Activated T-helper 1 cell treated with anti-CD3 and anti-CD28 coated beads, Interleukin-2, amount 50 U/mL, for 16 hours (primary cell): ENCODE data around the gene KIAA1755.
"Not testable (repeated sequence)": the region's sequence is repeated elsewhere in the genome, so short reads cannot be mapped to it uniquely, and the experiment has no call there.

Source experiments
- DNase-seq, 2 donors: peaks; one replicate each; pipeline ENCODE4 v3.0.0-alpha.2; 2020; ENCODE audit warnings: low read depth in 1 of 2, low spot score in 1 of 2

KIAA1755 gene

DNA sequence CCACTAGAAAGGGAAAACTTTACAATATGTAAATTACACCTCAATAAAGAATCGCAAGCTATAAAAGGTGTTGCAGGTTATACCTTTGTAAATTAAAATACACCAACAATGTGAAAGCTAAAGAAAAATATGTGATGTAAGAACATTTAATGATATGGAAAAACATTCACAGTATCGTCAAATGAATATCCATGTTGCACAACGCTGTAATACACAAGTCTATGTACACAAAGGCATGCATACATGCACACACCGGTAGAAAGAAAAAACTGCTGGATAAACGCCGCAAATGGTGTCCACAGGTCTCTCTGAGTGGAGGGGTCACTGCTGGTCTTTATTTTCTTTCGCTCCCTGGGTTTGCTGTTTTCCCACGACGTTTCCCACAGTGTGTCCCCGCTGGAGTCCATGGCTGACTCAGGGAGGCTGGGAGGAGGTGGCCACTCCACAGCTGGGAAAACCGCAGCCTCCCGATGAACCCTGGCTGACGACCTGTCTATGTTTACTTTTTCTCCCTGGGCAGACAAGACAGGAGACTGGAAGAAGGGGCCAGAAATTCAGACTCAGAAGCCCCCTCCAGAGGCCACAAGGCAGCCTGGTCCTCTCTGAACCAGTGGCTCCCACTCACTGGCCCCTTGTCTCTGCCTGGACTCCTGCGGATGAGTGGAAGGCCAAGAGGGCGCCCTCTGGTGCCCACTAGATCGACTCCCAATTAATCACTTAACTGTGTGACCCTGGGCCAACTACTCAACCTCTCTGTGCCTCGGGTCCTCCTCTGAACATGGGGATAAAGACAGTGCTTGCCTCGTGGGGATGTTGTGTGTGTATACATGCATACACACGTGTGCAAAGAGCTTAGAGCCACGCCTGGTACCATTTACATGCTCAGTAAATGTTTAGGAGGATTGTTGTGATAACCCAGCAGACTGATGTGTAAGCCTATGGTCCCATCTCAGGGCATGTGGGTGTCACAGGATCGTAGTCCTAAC is 30.6 kb upstream of the KIAA1755 start:
- no peak for DNase-seq

DNA sequence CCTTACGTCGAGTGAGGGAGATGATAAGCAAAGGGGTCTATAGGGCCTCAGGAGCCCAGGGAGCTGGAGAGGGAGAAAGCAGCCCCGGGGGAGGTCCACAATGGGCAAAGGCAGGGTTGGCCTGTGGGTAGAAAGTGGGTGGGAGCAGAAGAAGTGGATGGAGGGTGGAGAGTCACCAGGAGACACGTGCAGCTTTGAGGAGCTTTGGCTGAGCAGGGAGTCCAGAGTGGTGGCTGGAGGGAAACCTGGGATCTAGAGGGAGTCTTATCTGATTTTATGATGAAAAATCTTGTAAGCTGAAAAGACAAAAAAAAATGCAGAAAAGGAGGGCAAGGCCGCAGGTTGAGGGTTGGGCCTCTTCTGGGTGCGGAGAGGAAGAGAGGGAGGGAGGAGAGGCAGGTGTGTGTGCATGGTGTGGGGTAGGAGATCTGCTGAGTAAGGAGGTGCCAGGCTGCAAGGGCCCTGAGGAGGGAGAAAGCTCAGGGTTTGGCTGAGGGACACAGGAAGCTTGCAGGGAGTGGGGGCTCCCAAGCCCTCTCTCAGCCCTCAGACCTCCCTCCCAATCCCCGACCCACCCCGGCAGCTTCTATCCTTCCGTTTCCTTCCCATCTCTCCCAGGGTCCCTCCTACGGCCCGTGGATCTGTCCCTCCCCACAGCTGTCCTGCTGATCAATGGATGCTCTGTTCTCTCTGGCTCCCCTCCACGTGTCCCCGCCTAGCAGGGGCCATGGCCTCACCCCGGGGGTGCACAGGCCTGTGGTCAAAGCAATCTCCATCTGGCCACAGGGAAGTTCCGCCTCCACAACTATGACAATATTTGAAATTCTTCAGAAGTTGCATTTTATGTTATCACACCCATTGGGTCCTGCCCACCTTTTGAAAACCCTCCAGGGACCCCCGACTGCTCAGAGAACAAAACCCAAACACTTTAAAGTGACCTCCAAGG is 26.3 kb upstream of the KIAA1755 start:
- DNase-seq, result no peak

DNA sequence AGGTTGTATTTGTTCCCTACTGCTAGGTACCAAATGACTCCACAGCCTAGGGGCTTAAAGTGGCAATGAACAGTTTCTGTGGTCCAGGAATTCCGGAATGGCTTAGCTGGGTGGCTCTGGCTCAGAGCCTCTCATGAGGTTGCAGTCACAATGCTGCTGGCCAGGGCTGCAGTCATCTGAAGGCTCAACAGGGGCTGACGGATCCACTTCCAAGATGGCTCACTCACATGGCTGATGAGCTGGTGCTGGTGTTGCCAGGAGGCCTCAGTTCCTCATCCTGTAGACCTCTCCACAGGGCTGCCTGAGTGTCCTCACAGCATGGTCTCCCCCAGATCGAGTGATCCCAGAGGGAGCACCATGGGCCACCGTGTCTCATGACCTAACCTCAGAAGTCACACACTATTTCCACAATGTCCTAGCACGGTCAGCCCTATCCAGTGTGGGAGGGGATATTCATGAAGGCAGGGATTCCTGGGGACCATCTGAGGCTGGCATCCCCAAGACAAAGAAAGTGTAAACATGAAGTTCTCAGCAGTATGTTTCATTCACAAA is 24.4 kb upstream of the KIAA1755 start:
- DNase-seq, result no peak

DNA sequence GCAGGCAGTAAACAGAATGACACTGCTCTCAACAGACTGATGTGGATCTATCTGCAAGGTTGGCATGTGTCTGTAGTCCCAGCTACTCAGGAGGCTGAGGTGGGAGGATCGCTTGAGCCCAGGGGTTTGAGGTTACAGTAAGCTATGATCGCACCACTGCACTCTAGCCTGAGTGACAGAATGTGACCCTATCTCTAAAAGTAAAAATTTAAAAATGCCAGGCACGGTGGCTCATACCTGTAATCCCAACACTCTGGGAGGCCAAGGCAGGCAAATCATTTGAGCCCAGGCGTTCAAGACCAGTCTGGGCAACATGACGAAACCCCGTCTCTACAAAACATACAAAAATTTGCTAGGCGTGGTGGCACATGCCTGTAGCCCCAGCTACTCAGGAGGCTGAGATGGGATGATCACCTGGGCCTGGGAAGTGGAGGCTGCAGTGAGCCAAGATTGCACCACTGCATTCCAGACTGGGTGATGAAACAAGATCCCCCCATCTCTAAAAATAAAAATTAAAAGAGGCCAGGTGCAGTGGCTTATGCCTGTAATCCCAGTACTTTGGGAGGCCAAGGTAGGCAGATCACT is 23.6 kb upstream of the KIAA1755 start:
- not testable (repeated sequence) for DNase-seq

DNA sequence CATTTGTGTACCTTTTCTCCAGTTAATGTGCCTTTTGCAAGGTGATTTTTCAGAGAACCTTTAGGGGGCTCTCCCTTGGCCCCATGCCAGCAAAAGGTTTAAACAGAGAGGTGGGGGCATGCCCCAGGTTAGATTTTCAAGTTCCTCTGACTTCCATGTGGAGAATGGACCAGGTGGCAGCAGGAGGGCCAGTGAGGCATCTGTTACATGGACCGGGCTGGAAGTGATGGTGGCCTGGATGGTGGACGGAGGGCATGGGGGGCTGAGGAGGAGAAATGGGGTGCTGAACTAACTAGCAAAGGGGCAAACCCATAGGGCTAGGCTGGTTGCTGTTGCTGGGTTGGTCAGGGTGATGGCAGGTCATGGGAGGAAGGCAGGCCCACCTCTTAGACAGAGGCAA is 22.7 kb upstream of the KIAA1755 start:
- no peak for DNase-seq

DNA sequence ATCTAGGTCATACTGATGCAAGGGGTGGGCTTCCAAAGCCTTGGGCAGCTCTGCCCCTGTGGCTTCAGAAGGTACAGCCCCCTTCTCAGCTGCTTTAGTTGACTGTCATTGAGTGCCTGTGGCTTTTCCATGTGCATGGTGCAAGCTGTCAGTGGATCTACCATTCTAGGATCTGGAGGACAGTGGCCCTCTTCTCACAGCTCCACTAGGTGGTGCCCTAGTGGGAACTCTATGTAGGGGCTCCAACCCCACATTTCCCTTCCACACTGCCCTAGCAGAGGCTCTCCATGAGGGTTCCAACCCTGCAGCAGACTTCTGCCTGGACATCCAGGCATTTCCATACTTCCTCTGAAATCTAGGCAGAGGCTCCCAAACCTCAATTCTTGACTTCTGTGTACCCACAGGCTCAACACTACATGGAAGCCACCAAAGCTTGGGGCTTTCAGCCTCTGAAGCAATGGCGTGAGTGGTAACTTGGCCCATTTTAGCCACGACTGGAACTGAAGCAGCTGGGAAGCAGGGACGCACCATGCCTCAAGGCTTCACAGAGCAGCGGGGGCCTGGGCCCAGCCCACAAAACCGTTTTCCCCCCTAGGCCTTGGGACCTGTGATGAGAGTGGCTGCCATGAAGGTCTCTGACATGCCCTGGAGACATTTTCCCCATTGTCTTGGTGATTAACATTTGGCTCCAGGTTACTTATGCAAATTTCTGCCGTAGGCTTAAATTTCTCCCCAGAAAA is 20.8 kb upstream of the KIAA1755 start:
- not testable (repeated sequence) for DNase-seq

DNA sequence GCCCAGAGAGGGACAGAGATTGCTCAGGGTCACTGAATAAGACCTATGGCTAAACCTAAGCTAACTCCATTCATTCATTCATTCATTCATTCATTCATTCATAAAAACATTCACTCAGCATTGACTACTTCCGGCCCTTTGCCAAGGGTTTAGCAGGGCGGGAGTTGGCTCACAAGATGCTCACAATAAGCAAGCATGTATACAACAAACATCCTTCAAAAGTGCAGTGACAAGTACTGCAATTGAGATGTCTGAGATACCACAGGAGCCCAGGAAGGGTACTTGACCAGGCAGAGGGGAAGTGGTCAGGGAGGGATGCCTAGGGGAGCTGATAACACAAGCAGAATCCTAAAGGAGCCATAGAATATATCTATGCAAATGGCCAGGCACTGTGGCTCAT is 18.2 kb upstream of the KIAA1755 start:
- no peak for DNase-seq

DNA sequence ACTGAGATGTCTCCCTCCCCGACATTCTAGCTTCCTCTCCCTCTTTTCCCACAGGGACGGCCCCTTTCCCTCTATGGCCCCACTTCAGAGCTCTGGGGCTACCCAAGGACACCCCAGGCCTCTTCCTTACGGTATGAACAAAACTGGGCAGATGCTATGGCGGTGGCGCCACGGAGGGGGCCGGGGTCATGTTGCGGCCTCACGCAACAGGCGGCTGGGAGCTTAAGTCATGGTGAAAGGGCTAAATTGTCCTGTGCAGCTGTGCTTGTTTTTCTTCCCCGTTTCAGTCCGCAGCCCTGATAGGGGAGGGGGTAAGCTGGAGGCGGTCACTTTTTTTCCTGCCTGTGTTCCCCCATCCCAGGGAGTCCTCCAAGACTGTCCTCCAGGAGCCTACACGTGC is 17.6 kb upstream of the KIAA1755 start:
- DNase-seq, result no peak

DNA sequence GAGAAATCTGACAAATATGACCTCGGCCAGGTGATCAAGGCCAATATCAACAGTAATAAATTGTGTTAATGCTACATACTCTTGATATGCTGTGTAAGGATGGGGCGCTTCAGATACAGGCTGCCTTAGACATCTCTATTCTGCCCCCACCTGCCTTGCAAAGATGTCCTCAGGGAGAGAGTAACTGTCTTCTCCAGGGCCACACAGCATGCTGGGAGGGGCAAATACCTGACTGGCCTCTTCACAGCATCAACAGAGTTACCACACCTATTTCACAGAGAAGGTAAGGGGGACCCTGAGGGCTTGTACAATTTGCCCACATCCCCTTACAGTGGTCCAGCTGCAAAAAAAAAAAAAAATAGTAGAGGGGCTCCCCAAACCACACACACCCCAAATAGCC is 17.2 kb upstream of the KIAA1755 start:
- no peak for DNase-seq

DNA sequence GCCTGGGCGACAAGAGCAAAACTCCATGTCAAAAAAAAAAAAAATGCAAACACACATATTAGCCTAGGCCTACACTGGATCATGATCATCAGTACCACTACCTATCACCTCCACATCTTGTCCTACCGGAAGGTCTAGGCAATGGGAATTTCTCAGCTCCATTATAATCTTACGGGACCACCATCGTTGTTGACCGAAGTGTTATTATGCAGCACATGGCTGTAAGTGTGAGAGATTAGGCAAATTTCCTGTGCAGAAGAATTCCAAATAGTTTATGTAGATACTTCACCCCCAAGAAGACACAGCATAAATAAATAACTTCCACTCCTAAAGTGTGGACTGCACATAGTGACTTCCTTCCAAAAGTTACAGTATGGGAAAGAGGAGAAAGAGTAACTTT is 16.8 kb upstream of the KIAA1755 start:
- DNase-seq, result no peak

DNA sequence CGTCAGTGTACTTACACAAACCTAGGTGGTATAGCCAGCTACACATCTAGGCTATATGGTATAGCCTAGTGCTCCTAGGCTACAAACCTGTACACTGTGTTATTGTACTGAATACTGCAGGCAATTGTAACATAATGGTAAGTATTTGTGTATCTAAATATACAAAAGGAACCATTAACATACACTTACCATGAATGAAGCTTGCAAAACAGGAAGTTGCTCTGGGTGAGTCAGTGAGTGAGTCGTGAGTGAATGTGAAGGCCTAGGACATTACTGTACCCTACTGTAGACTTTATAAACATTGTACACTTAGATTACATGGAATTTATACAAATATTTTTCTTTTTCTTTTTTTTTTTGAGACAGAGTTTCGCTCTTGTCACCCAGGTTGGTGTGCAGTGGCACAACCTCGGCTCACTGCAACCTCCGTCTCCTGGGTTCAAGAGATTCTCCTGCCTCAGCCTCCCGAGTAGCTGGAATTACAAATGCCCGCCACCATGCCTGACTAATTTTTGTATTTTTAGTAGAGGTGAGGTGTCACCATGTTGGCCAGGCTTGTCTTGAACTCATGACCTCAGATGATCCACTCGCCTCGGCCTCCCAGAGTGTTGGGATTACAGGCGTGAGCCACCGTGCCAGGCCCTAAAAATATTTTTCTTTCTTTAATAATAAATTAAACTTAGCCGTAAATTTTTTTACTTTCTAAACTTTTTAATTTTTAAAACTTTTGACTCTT is 15.4 kb upstream of the KIAA1755 start:
- DNase-seq, result no peak

DNA sequence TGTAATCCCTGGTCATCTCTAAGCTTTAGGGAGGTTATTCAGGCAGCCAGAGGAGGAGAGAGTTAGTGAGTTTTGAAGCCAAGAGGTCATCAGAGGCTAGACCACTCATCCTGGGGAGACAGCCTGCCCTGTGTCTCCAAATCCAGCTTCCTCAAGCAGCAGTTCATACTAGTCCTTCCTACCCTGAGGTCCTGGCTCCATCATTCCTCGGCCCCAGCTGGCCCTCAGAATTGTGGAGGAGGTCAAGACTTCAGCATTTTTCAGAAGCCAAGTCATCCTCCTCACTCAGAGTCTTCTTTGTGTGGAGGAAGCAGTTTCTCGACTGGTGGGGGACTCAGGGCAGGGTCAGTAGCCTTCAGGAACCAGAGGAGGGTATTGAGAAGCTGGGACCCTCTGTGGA is 12.4 kb upstream of the KIAA1755 start:
- no peak for DNase-seq

DNA sequence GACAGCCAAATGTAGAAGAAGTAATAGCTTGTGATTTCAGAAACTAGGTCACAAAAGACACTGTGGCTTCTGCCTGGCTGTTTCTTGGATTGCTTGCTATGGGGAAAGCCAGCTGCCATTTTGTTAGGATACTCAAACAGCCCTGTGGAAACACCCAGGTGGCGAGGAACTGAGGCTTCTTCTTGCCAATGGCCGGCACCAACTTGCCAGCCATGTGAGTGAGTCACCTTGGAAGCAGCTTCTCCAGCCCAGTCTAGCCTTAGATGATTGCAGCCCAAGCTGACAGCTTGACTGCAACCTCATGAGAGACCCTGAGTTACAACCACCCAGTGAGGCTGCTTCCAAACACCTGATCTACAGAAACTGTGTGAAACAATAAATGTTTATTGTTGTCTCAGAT is 11.9 kb upstream of the KIAA1755 start:
- DNase-seq, result no peak

DNA sequence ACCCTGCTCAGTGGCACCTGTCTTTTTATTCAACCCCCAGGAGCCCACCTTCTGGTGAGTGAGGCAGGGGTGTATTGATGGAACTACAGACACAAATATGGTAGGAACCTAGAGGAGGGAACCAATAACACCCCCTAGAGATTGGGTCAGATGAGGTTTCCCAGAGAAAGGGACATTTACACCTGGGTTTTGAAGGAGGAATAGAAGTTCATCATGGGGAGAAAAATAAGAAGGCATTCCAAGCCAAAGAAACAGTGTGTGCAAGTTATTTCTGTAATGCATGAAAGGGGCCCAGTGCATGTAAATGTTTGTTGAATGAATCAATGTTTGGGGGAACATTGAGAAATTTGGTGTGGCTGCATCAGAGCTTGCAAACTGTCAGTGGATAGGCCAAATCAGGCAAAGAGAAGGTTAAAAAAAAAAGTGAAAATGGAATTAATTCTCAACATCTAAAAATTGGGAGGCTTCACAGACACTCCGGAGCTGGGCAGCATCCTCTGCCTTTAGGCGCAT is 11.1 kb upstream of the KIAA1755 start:
- DNase-seq, result no peak

DNA sequence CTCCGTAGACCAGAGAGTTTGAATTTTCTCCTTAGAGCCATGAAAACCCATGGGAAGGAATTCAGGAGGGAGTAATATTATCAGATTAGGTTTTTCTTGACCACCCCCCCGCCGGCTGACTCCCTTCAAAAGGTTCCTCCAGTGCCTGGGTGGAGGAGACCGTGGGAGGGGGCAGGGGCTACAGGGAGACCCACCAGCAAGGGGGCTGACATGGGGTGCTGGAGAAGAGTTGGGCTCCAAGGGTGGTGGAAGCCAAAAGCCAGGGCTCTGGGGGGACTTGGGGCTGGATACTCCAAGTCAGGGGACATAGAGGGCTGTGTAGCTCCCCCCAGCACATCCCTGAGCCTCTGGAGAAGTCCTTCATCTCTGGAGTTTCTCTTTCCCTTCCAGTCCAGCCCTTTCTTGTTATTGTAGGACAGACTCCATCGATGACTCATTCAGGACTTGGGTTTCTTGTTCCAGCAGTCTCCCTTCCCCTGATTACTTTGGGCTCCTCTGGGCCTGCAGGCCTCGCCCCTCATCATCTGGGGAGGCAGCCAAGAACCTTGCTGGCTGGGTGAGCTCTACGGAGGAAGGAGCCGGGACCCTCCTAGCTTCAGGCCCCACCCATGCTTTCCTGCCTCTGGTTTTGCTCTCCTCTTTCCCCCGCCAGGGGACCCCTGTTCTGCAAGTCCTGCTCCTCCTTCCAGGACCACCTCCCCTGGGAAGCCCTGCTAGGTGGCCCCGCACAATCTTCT is 10.5 kb upstream of the KIAA1755 start:
- DNase-seq, result no peak

DNA sequence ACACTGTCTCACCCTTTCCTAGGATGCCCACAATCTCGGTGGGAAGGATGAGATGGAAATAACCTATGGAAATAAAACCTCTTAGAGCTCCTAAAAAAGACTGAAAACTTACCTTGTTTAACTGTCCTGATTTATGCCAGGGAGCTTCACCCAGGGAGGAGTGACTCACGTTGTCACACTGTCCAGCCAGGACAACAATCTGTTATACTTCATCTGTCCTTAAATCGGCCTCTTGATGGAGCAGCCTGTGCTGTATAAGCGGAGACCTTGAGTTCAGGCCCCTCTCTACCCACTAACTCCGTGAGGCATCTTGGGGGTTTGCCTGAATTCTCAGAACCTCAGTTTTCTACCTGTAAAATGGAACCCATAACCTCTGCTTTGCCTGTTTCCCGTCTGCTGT is 9.2 kb upstream of the KIAA1755 start:
- no peak for DNase-seq

DNA sequence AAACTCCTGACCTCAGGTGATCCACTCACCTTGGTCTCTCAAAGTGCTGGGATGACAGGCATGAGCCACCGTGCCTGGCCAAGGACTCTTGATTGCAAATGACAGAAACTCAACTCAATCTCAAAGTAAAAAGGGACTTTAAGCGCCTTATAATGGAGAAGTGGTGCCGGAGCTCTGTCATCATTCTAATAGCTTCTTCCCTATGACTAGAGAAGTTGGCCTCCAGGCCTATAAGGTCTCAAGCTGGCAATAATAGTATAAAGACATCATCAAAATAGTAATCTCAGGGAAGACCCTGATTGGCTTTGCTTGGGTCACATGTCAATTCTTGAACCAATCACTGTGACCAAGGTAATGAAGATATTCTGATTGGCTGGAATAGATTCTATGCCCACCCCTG is 8.5 kb upstream of the KIAA1755 start:
- no peak for DNase-seq

DNA sequence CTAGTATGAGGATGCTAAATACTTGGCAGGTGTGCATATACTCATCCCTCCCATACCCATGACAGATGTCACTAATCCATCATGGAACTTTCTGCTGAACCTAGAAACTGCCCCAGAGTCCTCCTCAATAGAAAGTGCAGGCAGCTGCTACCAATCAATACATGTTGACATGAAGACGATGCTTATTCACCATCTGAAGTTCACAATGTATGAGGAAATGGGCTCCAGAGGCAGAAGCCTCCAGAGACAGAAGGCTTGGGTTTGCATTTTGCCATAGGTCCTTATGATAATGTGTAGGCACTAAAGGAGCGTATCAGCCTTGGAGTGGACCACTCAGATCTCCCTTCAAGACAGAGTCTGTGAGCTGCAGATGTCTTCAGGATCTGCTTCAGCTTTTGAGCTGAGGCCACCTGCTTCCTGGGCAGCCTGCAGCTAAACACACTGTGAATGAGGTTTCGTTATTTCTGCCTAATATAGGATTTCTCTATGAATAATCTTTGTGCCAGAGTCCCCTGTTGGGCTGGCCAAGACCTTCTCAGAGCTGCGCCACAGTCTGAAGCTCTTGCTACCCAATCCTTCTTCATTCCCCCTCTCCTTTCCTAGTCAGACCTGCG is 7.5 kb upstream of the KIAA1755 start:
- DNase-seq, result no peak

DNA sequence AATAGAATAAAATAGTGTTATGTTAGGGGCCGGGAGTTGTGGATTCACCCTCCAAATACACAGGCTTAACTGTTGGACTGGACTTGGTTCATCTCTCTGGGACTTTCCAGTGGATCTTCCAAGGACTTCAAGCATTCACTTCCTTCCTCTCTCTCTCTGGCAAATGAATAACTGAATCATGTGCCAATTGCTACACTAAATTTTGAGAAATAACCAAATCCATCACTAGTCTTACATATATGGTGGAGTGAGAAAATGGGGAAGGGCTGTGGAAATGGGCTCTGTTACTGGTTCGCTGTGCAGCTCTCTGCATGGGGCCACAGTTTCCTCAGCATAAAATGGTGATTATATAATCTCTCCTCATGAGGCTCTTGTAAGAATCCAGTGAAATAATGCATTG is 6.8 kb upstream of the KIAA1755 start:
- no peak for DNase-seq
